HG02798 (cell line): ENCODE measurements around the gene AASS.

Experiments used
- ATAC-seq: cut with Tn5 transposase; IDR thresholded peaks from one replicate; pipeline ENCODE4 v1.9.1; 2021; ENCODE audit warnings: mild to moderate bottlenecking; ENCODE audit not compliant: unreplicated experiment, poor library complexity

The AASS gene

GRCh38 chr7:122055073-122055472 lies 89.0 kb downstream of the AASS start:
- no peak for ATAC-seq

GRCh38 chr7:122054393-122054792 lies 89.7 kb downstream of the AASS start:
- no peak for ATAC-seq

- no peak for ATAC-seq
These were observed 97.6 kb downstream of the AASS start for GRCh38 chr7:122046402-122046801.

- no peak for ATAC-seq
These were observed 103.9 kb downstream of the AASS start for GRCh38 chr7:122040147-122040546.

GRCh38 chr7:122038904-122039303 lies 105.1 kb downstream of the AASS start:
- no peak for ATAC-seq

GRCh38 chr7:122038134-122038533 lies 105.9 kb downstream of the AASS start:
- no peak for ATAC-seq

- no peak for ATAC-seq
These were observed 108.2 kb downstream of the AASS start for GRCh38 chr7:122035876-122036275.

- no peak for ATAC-seq
These were observed 110.4 kb downstream of the AASS start for GRCh38 chr7:122033641-122034040.

- ATAC-seq, result no peak
These were observed 117.0 kb downstream of the AASS start for GRCh38 chr7:122027058-122027457.
